HG02973 (cell line): Measurements from ENCODE around the gene APOBEC3H.

Experiments
- ATAC-seq: cut with Tn5 transposase; IDR thresholded peaks from one replicate; pipeline ENCODE4 v1.9.1; 2021; ENCODE audit warnings: moderate library complexity; ENCODE audit not compliant: unreplicated experiment

The APOBEC3H gene

GRCh38 chr22:39152511-39153219 is 55.6 kb downstream of the APOBEC3H start, which contains the start of gene CBX7:
Gene CBX7 (minus strand): TSS chr22:39152680. CDS start chr22:39152444, 236 bp downstream.
- ATAC-seq = peak; percentile 62

GRCh38 chr22:39153220-39153717 is 56.2 kb downstream of the APOBEC3H start:
- peak; percentile 8 for ATAC-seq
